Islet precursor cell (in vitro differentiated cells): ENCODE data around the gene ATP8A2.
"Not testable (repeated sequence)": the region's sequence is repeated elsewhere in the genome, so short reads cannot be mapped to it uniquely, and the experiment has no call there.

ENCODE experiments used
- DNase-seq: peaks from one replicate; pipeline ENCODE4 v3.0.0-alpha.2; 2018

The ATP8A2 gene

DNA sequence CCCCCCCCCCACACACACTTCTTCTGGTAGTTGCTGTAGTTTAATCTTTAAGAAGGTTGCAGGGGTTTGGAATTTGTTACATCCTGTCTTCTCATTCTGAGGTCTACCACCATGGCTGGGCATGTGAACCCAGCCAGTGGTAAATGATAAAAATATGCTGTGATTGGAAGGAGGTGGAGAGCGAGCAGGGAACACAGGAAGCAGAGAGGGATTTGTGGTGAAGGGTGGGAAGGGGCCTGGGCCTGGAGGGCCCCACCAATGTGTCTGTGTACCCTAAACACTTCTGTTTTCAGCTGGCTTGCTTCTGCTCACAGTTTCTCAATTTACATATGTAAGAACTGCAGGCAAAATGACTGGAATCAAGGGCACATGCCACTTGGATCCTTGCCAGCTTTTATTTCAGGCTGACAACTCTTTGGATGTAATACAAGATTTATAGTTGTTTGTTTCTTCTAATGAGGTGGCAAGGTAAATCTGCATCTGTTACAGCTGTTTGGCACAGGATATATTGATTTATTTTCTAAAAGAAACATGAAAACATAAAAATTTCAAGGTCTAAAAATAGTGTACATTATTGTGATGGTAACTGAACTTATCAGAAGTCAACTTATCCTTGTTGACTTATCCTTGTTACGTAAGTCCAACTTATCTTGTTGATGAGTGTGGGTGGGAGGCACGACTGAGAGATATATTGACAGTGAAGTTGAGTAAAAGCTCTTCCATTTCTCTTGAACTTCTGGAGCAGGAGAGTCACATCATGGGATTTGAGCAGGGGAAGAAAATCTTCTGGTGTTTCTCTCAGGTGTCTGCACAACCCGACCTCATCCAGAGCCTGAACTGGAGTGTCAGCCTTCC is 366.8 kb downstream of the ATP8A2 start:
- DNase-seq = no peak

DNA sequence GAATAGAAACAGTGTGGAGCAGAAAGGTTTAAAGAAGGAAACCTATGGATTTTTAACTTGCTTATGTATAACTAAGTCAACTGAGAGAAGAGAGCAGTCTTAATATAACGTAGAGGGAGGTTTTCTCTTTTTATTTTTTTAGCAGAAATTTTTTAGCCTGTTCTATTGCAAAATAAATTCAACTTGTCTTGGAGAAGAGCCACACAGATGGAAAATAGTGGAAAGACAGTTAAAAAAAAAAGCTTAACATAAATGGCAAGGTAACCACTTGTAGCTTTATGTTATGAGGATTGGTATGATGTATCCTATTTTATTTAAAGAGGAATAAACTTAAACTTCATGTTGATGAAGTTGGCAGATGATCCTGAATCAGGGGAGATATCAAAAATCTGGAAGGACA is 367.6 kb downstream of the ATP8A2 start:
- DNase-seq = no peak

DNA sequence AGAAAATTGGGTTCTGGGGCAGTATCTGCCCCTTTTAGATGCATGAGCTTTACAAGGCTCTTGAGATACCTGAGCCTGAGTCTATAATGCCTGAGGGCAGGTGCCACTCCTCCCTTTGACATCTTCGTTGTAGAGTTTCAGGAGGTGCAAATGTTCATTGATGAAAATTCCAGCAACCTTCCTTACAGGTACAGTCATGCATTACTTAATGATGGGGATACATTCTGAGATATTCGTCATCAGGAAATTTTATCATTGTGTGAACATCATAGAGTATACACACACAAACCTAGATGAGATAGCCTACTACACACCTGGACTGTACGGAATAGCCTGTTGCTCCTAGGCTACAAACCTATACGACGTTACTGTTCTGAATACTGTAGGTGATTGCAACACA is 370.0 kb downstream of the ATP8A2 start:
- no peak for DNase-seq

DNA sequence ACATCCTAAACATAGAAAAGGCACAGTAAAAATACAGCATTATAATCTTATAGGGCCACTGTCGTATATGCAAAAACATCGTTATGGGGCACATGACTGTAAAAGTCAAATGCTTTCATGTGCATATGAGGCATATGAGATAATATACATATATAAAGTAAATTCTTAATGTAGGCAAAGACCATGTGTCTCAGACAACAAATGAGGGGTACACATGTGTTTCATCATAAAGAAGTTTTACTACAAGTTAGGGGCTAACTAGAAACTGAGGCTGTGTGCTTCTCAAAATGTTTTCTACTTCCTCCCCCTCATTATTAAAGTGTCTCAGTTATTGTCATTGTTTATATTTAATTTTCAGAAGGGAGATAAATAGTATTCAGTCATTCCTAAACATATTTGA is 370.4 kb downstream of the ATP8A2 start:
- no peak for DNase-seq

DNA sequence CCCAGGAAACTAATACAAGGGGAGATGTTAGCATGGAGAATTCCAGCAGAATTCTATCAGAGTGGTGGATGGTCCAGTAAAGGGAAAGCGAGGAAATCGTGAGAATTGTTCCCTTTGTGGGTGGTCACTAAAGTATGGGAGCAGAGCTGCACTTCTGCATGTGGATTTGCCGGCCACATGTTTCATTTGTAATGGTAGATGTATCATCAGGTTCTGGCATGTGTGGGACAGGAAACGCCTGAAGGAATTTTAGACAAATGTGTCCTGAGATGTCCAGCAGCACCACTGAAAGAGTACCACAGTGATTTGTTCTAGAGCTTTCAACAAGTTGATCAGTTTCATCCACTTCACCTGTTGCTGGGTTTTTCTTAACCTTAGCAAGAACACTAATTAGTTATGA is 371.6 kb downstream of the ATP8A2 start:
- DNase-seq = no peak

DNA sequence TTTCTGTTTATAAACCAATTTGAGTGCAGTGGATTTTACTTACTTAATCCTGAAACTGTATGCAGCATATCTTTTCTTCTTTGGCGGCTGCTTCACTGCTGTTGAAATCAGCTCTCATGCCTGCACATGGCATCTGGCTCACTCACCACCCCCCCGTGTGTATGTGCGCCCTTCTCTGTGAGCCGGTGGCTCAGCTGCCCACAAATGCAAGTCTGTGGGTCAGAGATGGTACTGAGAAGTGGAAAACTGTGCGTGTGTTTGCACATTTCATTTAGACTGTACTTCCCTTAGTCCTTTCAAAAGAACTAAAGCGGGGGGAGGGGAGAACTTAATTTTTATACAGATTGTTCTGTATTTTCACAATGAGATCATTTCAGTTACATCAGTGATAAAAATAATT is 372.4 kb downstream of the ATP8A2 start:
- no peak for DNase-seq

DNA sequence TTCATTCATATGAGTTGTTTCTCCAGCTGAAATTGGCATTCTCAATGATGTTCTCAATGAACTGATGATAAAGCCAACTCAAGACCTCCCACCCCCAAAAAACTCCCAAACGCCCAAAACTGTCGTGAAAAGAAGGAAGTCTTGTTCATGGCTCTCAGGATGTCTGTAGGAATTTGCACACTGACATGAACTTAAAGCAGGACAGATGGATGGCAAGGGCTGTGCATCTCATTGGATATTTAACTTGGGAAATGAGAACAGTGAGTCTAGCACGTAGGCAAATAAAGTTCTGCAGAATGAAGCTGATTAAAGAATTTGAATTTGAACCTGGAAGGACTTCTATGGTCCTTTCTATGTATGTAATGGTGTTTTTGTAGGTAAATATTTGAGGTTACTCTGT is 374.4 kb downstream of the ATP8A2 start:
- no peak for DNase-seq

DNA sequence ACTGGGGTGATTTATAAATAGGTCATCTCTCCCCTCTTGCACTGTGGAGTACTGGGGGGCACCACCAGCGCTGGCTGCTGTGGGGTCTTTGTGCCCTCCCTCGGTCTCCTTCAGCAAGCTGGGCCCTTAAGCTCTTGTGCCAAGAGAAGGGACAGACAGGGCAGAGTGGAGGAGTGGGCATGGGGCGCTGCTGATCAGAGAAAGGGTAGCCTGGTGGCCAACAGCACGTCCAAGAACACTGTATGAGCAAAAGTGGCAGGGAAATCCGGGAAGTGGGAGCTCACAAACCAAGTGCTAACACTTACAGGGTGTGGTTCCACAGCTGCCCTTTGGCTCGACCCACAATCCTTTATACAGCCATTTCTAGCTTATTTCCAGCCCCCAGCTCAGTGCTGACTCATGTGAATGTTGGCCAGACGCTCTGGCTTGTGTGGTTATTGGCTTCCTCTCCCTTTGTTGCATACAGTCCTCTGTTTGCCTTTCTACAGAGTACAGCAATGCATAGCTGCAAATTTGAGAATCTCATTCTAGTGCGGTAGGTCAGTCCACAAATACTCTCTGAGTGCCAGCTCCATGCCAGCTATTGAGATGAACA is 381.3 kb downstream of the ATP8A2 start:
- DNase-seq = peak; percentile 85

DNA sequence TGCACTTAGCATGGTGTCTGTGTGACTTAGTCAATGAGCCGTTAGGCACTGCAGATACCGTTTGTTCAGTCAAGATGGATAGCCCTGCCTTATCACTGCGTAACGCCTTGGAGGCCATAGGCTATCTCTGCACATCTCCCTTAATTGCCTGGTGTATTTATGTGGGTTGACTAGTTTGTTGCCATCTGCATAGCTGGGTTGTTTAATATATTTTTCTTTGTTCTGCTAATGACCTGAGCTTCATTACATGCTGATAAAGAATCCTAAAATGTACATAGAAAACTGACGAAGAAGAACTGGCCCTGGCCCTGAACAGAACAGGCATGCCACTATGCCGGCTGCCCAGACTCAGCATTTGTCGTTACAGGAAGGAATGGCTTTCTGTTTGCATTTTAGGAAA is 382.2 kb downstream of the ATP8A2 start:
- DNase-seq = peak; percentile 75

DNA sequence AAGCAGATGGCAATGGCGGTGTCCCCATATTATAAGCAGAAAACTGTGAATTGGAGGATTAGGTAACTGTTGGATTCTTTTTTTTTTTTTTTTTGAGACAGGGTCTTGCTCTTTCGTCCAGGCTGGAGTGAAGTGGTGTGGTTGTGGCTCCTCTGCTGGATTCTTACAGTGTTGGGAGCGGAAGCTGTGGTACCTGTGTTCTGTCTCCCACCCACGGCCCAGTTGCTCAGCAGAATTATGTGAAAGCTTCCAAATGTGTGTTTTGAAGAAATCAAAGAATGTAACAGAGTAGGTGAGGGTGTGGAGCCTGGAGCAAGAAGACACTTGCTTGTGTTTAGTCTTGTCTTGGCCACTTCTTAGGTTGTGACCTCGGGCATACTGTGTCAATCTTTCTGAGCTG is 384.5 kb downstream of the ATP8A2 start:
- no peak for DNase-seq

DNA sequence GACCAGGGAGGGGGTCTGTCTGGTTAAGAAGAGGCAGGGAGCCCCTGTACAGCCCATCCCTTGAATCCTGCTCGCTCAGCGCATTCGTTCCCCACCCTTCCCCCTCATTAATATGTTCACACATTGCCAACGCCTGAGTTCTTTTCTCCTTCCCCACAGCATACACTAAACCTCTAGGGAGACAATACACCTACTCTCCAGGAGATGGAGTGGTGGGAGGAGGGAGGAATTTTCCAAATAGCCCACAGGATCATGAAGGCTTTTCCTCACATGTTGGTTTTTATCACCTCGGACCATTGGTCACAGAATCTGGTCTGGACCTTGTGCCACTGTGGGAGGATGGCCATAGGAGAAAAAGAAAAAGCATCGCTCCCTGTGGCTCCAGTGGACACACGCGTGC is 385.1 kb downstream of the ATP8A2 start:
- no peak for DNase-seq

DNA sequence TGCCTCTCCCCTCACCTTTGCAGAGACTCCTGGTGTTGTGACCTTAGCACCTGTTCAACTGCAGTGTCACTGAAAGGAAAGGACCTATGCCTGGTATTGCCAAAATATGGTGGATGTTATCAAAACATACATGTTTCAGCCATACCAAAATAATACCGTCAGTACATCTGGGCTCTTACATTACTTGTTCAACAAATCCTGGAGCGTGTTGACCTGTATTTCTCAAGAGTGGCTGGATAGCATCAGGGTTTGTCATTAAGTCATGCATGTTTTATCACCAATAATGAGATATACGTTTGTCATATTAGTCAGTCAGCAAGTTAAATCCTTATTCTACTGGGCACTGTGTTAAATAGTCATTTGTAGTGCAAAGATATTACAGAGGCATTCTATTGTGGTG is 389.3 kb downstream of the ATP8A2 start:
- DNase-seq = no peak

DNA sequence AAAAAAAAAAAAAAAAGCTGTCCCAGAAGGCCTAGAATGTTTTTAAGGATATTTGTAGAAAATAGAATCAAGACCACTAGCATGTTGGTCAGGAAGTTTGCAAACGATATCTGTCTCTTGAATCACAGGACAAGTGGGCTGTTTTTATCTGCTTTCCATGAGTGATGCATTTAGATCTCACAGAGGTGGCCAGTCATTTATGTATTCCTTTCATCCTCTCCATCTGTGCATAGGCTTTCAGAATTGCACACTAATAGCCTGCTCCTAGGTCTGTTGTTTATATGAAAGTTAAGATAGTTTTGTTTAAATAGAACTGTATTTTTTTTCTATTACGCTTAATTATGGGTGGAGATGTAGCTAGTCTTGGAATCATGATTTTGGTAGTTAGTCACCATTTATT is 390.5 kb downstream of the ATP8A2 start:
- no peak for DNase-seq

DNA sequence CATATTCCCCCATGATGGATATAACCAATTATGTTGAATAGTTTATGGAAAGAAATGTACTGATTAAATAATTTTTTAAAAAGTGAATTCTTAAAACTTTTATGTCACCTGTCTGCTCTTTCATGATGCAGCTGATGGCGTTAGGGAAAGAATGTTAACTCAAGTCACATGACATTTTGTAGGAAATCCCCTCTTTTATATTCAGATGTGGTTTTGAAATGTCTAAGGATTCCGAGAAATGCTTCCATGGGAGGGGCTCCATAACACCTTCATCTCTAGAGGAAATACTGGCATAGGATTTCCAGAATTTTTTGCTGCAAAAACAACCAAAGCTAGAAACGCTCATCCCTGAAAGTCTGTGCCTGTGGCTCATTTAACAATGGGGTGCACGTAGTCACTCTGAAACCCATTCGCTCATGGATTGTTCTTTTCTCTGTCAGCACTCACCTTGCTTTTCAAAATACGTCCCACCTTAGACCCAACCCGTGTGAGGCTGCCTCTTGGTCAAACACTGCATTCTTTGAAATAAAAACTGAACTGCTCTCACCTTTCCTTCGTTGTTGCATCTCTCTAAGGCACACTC is 391.1 kb downstream of the ATP8A2 start:
- no peak for DNase-seq

DNA sequence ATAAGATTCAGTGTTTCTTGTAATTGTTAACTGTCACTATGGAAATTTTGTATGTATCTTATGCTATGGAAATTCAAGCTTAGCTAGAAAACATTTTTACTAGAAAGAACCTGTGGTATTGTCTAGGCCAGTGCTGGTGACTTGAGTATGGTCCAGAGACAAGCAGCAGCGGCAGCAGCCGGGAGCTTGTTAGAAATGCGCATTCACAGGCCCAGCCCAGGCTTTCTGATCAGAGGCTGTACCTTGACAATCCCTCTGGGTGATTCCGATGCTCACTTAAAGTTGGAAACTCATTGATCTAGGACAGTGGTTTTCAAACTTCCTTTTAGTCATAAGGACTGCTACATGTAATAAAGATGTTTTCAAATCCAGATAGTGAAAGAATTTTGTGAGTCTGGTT is 392.6 kb downstream of the ATP8A2 start:
- no peak for DNase-seq

DNA sequence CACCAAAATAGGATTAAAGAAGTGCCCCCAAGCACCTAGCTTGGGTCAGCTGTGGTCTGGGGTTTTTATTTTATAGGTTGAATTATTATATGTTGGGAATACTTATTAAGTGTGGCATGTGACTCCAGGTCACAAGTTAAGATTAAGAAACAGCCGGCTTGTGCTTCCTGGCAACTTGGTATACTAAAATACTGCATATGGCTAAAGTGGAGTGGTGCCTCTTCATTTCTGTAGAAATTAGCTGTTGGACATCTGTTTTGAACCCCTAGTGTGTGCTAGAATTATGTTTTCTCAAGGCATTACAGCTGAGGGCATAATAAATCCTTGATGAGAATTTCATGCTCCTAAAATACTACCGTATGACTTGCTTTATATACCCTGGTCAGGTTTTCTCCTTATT is 393.5 kb downstream of the ATP8A2 start:
- no peak for DNase-seq

DNA sequence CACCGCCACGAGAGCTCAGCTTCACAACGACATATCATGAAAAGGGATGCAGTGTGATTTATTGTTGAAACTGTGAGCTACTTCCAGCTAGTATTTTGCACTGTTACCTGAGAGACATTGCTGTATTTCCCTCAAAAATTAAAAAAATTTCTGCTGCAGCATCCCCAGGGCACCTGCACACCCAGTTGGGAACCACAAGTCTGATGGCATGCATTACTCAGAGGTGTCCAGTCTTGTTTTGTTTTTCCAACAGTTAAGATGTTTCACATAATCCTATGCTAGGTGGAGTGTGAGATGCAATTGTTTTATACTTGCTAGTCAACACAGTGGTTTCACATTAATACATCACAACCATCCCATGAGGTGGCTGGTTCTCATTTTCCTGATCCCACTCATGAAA is 394.8 kb downstream of the ATP8A2 start:
- no peak for DNase-seq

DNA sequence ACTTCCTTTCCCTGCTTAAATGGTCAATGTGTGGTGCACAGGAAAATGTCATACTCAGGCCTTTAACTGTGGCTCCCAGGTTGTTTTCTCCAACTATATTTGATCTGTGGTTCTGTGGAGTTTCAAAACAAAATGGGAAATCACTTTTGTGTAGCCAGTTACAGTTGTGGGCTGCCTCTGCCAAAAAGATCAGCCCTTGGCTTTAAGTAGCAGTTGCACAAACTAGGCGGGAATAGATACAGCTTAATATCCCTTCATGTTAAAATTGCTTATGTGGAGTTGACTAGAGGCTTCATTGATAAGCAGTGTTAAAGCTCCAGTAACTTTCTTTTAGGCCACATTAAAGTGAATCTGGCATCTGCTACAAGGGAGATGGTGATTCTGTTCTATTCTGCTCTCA is 395.2 kb downstream of the ATP8A2 start:
- DNase-seq = no peak

DNA sequence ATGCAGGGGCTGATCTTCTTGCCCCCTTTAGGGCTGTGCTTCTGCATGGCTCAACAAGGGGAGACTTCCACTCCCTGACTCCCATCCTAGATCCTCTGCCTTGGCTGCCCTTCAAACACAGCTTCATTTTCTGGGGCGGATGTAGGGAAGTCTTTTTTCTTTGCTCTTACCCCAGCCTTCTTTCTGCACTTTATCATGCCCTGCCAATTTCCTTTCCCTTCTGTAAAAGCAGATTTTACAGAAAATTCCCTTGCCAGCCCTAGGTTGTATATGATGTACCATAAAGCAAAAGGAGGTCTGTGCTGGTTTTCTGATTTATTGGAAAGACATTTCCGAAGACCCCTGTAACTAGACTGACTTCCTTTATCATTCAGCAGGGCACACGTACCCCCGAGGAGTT is 396.6 kb downstream of the ATP8A2 start:
- DNase-seq = no peak

DNA sequence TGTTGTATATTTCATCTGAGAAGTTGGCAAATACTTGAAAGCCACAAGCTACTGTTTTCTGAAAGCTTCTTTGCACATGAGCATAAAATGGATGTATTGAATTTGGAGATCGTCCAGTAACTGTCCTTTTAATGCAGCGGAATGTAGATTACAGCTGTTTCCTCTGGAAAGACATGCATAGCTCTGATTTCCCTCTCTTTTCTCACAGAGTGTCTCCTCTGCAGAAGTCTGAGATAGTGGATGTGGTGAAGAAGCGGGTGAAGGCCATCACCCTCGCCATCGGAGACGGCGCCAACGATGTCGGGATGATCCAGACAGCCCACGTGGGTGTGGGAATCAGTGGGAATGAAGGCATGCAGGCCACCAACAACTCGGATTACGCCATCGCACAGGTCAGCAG is 397.1 kb downstream of the ATP8A2 start:
- DNase-seq = no peak

DNA sequence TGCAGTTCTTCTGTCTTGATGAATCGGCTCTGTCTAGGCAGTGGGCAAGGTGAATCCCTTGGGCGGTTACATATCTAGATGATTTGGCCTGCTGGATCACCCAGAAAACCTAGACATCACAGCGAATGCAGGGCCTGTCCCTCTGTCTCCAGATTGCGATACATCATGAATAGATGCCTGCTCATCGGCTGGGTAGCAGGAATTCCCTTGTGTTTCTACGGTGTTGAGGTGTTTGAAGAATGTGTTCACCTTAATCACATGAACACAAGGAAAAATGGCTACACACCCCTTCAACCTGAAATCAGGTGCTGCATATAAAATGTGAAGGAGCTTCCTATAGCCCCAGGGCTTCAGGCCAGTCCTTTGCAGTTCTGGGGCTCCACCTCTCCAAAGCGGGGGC is 398.8 kb downstream of the ATP8A2 start:
- DNase-seq = no peak

DNA sequence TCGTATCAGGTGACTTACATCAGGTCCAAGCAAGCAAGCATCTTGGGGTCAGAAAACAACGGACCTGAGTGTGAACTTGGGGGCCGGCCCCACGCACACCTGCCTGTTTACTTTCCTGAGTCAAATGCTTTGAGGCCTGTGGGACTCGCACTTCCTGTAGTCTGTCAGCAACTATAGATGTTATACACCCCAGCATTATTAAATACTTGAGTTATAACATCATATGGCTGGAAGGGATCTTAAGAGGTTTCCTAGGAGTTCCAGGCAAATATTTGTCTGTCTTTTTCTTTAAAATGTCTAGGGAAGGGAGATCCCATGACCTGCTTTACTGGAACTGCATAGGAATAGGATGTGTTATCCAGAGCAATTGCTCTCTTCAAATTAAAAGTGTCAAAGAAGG is 399.4 kb downstream of the ATP8A2 start:
- DNase-seq = no peak

DNA sequence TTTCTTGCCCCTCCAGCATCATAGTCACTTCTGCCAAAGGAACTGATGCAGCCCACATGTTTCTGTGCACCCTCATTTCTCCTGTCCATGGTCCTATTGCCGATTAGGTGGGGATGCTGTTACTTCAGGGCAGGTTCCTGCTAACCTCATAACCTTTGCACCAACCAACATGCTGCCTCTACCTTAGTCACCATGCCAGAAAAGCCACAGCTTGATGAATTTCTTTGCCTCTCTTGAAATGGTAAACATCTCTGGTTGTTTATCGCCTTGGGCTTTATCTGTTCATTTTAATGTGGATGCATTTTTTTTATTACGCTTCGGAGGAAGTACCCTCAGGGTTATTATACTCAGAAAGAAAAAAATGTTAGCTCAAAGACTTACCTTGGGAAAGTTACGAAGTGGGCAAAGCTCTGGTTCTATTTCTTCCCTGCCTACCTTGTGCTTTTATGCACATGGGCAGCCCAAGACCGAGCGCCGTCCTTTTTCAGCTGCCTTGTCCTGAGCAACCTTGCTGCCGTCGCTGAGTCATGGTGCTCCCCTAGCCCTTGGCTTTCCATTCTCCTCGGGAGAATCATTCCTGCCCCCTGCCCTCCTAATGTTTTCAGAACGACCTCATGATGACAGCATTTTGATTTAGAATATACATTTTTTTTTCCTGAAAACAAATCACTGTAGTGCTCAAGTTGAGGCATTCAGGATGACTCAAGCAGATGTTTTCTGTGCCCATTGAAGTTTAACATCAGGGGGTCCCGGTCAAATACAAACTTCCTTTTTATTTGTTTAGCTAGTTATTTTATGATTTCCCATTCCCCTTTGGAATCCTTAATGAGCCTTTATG is 400.1 kb downstream of the ATP8A2 start:
- DNase-seq = no peak

DNA sequence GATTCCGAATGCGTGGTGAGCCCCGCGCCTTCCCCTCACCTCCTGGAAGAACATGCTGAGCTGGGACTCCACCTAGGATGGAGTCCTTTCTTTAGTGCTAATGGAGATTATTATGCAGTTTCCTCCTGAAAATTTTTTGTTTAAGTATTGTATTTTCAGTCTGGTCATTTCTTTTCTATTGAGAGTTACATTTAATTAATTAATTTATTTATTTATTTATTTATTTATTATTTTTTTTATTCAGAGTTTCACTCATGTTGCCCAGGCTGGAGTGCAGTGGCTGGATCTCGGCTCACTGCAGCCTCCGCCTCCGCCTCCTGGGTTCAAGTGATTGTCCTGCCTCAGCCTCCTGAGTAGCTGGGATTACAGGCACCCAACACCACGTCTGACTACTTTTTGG is 400.8 kb downstream of the ATP8A2 start:
- not testable (repeated sequence) for DNase-seq
